HG02973 (cell line): ENCODE measurements around the gene NR1I3.

Source experiments
- ATAC-seq: cut with Tn5 transposase; IDR thresholded peaks from one replicate; pipeline ENCODE4 v1.9.1; 2021; ENCODE audit warnings: moderate library complexity; ENCODE audit not compliant: unreplicated experiment

NR1I3 gene

GRCh38 chr1:161196521-161197451, 41.2 kb downstream of the NR1I3 start:
- ATAC-seq: no peak

GRCh38 chr1:161196111-161196510, 41.9 kb downstream of the NR1I3 start:
- ATAC-seq: no peak

DNA sequence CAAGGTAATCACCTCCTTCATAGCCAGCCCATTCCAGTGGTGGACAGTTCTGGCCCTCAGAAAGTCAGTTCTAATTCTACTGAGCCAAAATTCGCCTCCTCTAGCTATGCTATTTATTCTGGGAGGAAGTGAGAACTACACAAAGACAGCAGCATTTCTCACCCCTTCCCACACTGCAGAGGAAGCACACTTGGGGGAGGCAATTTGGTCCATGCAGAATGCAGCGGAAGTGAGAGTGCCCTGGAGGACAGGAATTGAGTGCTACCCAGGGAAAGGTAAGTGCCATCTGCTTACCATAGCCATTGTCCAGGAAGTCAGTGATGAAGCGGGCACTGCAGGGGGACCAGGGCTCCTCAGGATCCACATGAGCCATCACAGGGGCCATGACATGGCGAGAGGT, 42.8 kb downstream of the NR1I3 start:
- ATAC-seq: no peak

DNA sequence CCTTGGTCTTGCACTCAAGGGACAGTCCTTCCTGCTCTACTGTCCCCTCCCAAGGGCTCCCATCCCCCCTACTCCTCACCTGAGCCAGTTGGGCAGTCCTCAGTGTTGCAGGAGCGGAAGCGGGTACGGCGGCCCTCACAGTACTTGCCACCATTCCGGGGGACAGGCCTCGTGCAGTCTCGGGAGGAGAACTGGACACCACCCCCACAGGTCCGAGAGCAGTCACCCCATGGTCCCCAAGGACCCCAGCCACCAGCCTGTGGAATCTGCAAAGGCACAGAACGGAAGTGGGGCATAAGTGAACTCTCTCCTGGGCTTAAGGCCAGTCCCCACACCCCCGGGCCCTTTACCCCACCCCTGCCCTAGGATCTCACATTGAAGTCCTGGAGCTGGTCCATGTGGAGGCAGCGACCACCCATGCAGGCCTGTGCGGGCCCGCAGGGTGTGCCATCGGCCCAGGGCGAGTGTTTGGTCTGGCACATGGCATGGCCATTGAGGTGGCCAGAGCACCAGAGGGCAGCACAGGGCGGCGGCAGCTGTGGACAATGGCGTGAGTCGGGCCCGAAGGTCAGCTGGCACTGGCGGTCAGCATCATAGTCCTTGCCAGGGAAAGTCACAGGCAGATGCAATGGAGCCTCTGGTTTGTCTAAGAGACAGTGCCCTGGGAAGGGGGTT, 44.3 kb downstream of the NR1I3 start:
- no peak for ATAC-seq

DNA sequence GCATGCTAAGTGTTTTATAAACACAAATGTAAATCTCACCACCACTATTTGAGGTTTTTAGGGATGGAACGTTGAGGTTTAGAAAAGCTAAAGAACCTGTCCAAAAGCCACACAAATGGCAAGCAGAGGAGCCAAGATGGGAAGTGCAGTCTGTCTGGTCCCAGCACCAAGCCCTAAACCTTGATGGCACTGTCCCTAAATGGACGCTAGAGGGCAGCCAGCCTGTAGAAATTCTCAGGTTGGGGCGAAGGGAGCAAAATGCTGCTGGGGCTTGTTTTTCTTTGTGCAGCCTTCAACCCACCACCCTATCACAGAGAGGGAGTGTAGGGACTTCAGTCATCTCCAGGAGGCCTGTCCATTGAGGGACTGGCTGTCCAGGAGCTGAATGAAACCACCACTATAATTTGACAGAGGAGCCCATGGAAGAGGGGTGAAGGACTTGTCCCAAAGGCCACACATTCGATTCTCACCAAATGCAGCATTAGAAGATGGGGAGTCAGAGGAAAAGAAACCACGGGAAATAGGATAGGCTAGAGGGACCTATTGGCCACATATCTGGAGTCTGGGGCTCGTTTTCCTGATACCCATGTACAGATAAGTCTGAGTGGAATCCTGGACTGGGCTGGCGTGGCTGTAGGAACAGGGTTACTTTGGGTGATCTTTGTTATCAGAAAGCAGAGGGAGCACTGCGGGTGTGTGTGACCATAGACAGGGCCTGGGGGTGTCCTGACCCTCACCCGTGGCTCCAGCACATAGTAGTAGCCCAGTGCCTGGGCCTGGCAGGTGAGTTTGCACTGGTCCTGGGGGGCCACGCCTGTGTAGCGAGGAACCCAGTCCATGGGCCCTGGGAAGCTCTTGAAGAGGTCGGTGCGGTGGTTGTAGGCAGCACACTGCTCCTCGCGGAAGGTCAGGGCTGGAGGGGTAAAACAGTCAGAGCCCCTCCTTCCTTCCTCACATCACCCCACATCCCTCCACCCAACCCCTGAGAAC, 45.2 kb downstream of the NR1I3 start:
- peak; percentile 66 for ATAC-seq

- ATAC-seq: no peak
These were observed 46.0 kb downstream of the NR1I3 start for GRCh38 chr1:161191971-161192370.

DNA sequence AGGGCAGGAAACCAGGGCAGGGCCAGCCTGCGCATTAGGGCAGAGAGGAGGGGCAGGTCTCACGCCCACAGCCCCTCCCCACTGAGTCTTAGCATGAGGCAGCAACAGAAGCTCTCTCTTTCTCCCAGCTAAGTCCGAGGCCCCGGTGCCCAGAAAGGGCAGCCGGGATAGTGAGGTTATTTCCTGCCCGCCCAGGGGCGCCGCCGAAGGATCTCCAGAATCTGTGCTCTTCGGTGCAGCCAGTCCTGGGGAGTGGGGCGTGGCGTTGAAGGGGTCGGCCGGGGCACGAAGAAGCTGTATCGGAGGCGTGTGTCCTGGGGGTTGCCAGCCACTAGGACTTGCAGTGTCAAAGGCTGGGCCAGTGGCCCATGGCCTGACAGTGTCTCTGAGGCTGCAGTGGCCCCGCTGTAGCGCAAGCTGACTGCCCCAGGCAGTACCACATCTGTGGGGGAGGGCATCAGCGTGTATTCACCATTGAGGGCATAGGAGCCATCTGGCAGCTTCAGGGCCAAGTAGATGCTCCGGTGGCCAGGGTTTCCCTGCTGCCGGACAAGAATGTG, 47.0 kb downstream of the NR1I3 start:
- ATAC-seq: no peak

- no peak for ATAC-seq
These were observed 49.0 kb downstream of the NR1I3 start for GRCh38 chr1:161189036-161189435.

GRCh38 chr1:161188381-161188780, 49.6 kb downstream of the NR1I3 start:
- ATAC-seq: no peak

DNA sequence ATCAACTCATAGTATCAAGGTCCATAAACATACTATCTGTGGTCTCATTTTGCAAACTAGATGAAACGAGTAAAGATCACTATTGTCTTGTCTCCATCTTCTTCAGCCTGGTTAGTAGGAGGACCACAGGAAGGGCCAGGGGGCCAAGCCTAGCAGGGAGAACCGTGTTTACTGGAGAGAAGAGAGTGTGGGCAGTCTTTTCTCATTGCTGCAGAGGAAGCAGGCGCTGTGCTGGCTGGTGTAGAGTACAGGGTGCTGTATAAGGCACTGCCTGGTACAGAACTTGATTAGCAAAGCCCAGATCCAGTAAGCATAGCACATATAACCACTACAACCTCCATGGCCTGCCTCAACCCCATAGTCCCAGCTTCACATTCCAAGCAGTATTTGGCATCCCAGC, 50.7 kb downstream of the NR1I3 start:
- ATAC-seq: no peak

GRCh38 chr1:161185732-161186311, 52.2 kb downstream of the NR1I3 start:
- ATAC-seq: peak; percentile 34

GRCh38 chr1:161185282-161185682, 52.7 kb downstream of the NR1I3 start:
- ATAC-seq: peak; percentile 54

DNA sequence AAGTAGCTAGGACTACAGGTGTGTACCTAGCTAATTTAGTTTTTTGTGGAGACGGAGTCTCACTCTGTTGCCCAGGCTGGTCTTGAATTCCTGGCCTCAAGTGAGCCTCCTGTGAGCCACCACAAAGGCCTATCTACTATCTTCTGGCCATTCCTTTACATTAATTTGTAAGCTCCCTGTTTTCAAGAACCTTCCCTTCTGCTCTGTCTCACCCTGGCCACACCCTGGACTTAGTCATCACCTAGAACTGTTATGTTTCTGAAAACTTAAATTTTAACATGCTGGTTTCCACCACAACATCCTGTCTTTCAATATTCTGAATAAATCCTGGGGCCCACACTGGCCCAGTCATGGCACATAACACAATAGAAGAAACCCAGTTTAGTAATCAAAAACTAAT, 55.8 kb downstream of the NR1I3 start:
- ATAC-seq: peak; percentile 38

- ATAC-seq: no peak
These were observed 57.4 kb downstream of the NR1I3 start for GRCh38 chr1:161180639-161181038.

DNA sequence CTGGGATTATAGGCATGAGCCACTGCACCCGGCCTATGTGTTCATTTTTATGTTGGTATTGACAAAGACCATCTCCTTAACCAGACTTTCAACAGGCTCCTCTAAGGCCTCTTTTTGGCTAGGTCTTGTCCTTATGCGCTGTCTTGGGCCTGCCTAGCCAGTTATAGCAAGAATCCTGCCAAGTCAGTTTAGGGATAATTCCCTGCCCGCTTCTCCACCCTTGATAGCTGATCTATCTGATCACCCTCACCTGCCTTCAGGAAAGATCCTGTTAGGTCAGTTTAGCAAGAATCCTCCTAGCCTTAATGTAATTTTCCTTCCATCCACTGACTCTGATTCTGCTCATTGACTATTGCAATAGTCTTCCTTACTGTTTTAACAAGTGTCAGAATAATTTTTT, 58.3 kb downstream of the NR1I3 start:
- ATAC-seq: no peak
